WTC11 (cell line): ENCODE measurements around the gene POC5. TPM values are rescaled to one million over a fixed set of nuclear protein-coding genes. Genes with fewer than 3 reads are reported as not detected.

Experiments used
- ATAC-seq: fragments of 200-7000 bp; cut with Tn5 transposase; 2 replicates; pipeline ENCODE4 v1.10.0; 2021; ENCODE audit warnings: mild to moderate bottlenecking, moderate library complexity
- CTCF ChIA-PET: fragments of 300-600 bp; sonication (Branson Sonifier 250); formaldehyde crosslinking; loops from one replicate; lab custom pipeline; 2021; ENCODE audit warnings: antibody characterized with exemption; lab: Charles Lee
- POLR2A ChIA-PET: fragments of 350-600 bp; sonication (Branson Sonifier 250); formaldehyde crosslinking; loops from one replicate; lab custom pipeline; 2021; ENCODE audit warnings: antibody characterized with exemption; lab: Charles Lee
- DNase-seq: peaks from one replicate; pipeline ENCODE4 v3.0.0; 2021; ENCODE audit warnings: low spot score
- H3K27ac Mint-ChIP-seq: 2 replicates; pipeline ENCODE4 v1.8.0; 2021; ENCODE audit warnings: mixed read lengths
- H3K27me3 Mint-ChIP-seq: 2 replicates; pipeline ENCODE4 v1.8.0; 2021; ENCODE audit warnings: low read depth, mild to moderate bottlenecking, moderate library complexity, mixed read lengths
- H3K36me3 Mint-ChIP-seq: 2 replicates; pipeline ENCODE4 v1.8.0; 2021; ENCODE audit warnings: mixed read lengths
- H3K4me1 Mint-ChIP-seq: 2 replicates; pipeline ENCODE4 v1.8.0; 2022; ENCODE audit warnings: mixed read lengths
- H3K4me3 Mint-ChIP-seq: 2 replicates; pipeline ENCODE4 v1.8.0; 2021; ENCODE audit warnings: mild to moderate bottlenecking, moderate library complexity, mixed read lengths
- H3K9me3 Mint-ChIP-seq: 2 replicates; pipeline ENCODE4 v1.8.0; 2021; ENCODE audit warnings: mixed read lengths
- CREM ChIP-seq: sonication (generic); formaldehyde crosslinking; IDR thresholded peaks from 2 replicates; pipeline ENCODE4 v1.8.1; 2022; ENCODE audit warnings: mild to moderate bottlenecking, missing genetic modification reagents, moderate library complexity
- ELF4 ChIP-seq: sonication (generic); formaldehyde crosslinking; IDR thresholded peaks from 2 replicates; pipeline ENCODE4 v1.8.1; 2022; ENCODE audit warnings: low read depth, mild to moderate bottlenecking, moderate library complexity, missing genetic modification reagents
- GABPB1 ChIP-seq: sonication (generic); formaldehyde crosslinking; IDR thresholded peaks from 2 replicates; pipeline ENCODE4 v1.8.1; 2023; ENCODE audit warnings: mild to moderate bottlenecking, missing genetic modification reagents
- GRHL2 ChIP-seq: fragments of 250-450 bp; sonication (Bioruptor Pico); IDR thresholded peaks from 2 replicates; pipeline ENCODE4 v1.8.0; 2022; ENCODE audit warnings: mild to moderate bottlenecking, moderate library complexity; ENCODE audit not compliant: insufficient replicate concordance, severe bottlenecking
- IRF2 ChIP-seq: sonication (generic); formaldehyde crosslinking; IDR thresholded peaks from 2 replicates; pipeline ENCODE4 v1.8.0; 2022; ENCODE audit warnings: low read depth, missing genetic modification reagents, borderline replicate concordance
- MXD4 ChIP-seq: fragments of 250-450 bp; sonication (Bioruptor Pico); IDR thresholded peaks from 2 replicates; pipeline ENCODE4 v1.8.0; 2021; ENCODE audit warnings: mild to moderate bottlenecking, moderate library complexity, borderline replicate concordance
- NR2C2 ChIP-seq: sonication (generic); formaldehyde crosslinking; IDR thresholded peaks from 2 replicates; pipeline ENCODE4 v1.8.0; 2022; ENCODE audit warnings: mild to moderate bottlenecking, missing genetic modification reagents
- RELA ChIP-seq: sonication (generic); formaldehyde crosslinking; IDR thresholded peaks from 2 replicates; pipeline ENCODE4 v1.8.1; 2022; ENCODE audit warnings: missing genetic modification reagents, mild to moderate bottlenecking, borderline replicate concordance
- RORB ChIP-seq: fragments of 250-450 bp; sonication (Bioruptor Pico); IDR thresholded peaks from 2 replicates; pipeline ENCODE4 v1.9.0; 2021; ENCODE audit warnings: mild to moderate bottlenecking
- TP53 ChIP-seq: sonication (generic); formaldehyde crosslinking; IDR thresholded peaks from 2 replicates; pipeline ENCODE4 v1.8.1; 2023; ENCODE audit warnings: mild to moderate bottlenecking, missing genetic modification reagents
- ZNF121 ChIP-seq: sonication (generic); formaldehyde crosslinking; IDR thresholded peaks from 2 replicates; pipeline ENCODE4 v1.8.0; 2023; ENCODE audit warnings: missing genetic modification reagents
- ZNF671 ChIP-seq: fragments of 250-450 bp; sonication (Bioruptor Pico); IDR thresholded peaks from 2 replicates; pipeline ENCODE4 v1.8.0; 2021; ENCODE audit warnings: mild to moderate bottlenecking
- total RNA-seq: library from RNA; stranded (reverse); gene quantifications from 3 replicates; pipeline ENCODE4 v1.2.3, GENCODE V29; 2021
- TF ChIP-seq, protein P1 (sequence below): sonication (generic); formaldehyde crosslinking; IDR thresholded peaks from 2 replicates; pipeline ENCODE4 v1.8.0; 2023; ENCODE audit warnings: mild to moderate bottlenecking, missing genetic modification reagents
- TF ChIP-seq, protein P2 (sequence below): sonication (generic); formaldehyde crosslinking; IDR thresholded peaks from 2 replicates; pipeline ENCODE4 v1.8.1; 2022; ENCODE audit warnings: missing genetic modification reagents, borderline replicate concordance
- TF ChIP-seq, protein P3 (sequence below): sonication (generic); formaldehyde crosslinking; IDR thresholded peaks from 2 replicates; pipeline ENCODE4 v1.8.0; 2022; ENCODE audit warnings: missing genetic modification reagents
- TF ChIP-seq, protein P4 (sequence below): sonication (generic); formaldehyde crosslinking; IDR thresholded peaks from 2 replicates; pipeline ENCODE4 v1.8.0; 2022; ENCODE audit warnings: mild to moderate bottlenecking, missing genetic modification reagents

POC5 gene
- total RNA-seq, 1 experiment from 2014 or later = 13.4 TPM

DNA sequence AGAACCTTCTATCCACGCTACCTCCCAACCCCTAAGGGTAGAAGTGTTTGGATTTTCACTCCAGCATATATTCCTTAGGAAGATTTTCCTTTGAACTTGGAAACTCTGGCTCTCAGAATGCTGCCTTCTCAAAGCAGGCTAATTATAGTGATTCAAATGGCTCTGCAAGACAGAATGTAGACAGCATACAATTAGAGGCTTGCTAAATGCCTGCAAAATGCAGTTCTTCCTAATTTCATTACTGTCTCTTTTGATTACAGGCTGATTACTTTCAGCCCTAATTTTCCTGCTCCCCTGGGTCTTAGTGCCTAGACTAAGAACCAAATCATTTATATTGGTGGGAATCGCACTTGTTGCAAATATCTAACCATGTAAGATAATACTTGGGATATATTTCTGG, 55.2 kb downstream of the POC5 start:
- Mint-ChIP-seq H3K27ac (no peak overlapping the region), H3K4me1 (peaks cover 3% of the 10 kb centered on the region), H3K9me3 (no peaks in the 10 kb centered on the region), H3K27me3 (no peaks in the 10 kb centered on the region), H3K36me3 (no peaks in the 10 kb centered on the region), H3K4me3 (no peak overlapping the region)
- ATAC-seq = no peak
- DNase-seq = no peak
- CTCF ChIA-PET = interaction anchor here (0.7 kb wide), 1 partner anchor 325 kb away, joined by 5 read pairs; the partner anchor contains the start of gene HMGCR
- POLR2A ChIA-PET = no interaction called here
- no peak for TF ChIP-seq ZNF121 (CRISPR knock-in tag)
- no peak for TF ChIP-seq RORB (CRISPR knock-in tag)
- no peak for TF ChIP-seq CREM (CRISPR knock-in tag)
- no peak for TF ChIP-seq MXD4 (CRISPR knock-in tag)
- TF ChIP-seq TP53 = no peak
- TF ChIP-seq GRHL2 = no peak
- TF ChIP-seq, protein P1, sequence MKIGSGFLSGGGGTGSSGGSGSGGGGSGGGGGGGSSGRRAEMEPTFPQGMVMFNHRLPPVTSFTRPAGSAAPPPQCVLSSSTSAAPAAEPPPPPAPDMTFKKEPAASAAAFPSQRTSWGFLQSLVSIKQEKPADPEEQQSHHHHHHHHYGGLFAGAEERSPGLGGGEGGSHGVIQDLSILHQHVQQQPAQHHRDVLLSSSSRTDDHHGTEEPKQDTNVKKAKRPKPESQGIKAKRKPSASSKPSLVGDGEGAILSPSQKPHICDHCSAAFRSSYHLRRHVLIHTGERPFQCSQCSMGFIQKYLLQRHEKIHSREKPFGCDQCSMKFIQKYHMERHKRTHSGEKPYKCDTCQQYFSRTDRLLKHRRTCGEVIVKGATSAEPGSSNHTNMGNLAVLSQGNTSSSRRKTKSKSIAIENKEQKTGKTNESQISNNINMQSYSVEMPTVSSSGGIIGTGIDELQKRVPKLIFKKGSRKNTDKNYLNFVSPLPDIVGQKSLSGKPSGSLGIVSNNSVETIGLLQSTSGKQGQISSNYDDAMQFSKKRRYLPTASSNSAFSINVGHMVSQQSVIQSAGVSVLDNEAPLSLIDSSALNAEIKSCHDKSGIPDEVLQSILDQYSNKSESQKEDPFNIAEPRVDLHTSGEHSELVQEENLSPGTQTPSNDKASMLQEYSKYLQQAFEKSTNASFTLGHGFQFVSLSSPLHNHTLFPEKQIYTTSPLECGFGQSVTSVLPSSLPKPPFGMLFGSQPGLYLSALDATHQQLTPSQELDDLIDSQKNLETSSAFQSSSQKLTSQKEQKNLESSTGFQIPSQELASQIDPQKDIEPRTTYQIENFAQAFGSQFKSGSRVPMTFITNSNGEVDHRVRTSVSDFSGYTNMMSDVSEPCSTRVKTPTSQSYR (CRISPR knock-in tag) = no peak
- no peak for TF ChIP-seq RELA
- TF ChIP-seq, protein P2, sequence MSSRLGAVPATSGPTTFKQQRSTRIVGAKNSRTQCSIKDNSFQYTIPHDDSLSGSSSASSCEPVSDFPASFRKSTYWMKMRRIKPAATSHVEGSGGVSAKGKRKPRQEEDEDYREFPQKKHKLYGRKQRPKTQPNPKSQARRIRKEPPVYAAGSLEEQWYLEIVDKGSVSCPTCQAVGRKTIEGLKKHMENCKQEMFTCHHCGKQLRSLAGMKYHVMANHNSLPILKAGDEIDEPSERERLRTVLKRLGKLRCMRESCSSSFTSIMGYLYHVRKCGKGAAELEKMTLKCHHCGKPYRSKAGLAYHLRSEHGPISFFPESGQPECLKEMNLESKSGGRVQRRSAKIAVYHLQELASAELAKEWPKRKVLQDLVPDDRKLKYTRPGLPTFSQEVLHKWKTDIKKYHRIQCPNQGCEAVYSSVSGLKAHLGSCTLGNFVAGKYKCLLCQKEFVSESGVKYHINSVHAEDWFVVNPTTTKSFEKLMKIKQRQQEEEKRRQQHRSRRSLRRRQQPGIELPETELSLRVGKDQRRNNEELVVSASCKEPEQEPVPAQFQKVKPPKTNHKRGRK (CRISPR knock-in tag) = no peak
- TF ChIP-seq, protein P3, sequence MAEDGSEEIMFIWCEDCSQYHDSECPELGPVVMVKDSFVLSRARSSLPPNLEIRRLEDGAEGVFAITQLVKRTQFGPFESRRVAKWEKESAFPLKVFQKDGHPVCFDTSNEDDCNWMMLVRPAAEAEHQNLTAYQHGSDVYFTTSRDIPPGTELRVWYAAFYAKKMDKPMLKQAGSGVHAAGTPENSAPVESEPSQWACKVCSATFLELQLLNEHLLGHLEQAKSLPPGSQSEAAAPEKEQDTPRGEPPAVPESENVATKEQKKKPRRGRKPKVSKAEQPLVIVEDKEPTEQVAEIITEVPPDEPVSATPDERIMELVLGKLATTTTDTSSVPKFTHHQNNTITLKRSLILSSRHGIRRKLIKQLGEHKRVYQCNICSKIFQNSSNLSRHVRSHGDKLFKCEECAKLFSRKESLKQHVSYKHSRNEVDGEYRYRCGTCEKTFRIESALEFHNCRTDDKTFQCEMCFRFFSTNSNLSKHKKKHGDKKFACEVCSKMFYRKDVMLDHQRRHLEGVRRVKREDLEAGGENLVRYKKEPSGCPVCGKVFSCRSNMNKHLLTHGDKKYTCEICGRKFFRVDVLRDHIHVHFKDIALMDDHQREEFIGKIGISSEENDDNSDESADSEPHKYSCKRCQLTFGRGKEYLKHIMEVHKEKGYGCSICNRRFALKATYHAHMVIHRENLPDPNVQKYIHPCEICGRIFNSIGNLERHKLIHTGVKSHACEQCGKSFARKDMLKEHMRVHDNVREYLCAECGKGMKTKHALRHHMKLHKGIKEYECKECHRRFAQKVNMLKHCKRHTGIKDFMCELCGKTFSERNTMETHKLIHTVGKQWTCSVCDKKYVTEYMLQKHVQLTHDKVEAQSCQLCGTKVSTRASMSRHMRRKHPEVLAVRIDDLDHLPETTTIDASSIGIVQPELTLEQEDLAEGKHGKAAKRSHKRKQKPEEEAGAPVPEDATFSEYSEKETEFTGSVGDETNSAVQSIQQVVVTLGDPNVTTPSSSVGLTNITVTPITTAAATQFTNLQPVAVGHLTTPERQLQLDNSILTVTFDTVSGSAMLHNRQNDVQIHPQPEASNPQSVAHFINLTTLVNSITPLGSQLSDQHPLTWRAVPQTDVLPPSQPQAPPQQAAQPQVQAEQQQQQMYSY (CRISPR knock-in tag) = no peak
- TF ChIP-seq, protein P4, sequence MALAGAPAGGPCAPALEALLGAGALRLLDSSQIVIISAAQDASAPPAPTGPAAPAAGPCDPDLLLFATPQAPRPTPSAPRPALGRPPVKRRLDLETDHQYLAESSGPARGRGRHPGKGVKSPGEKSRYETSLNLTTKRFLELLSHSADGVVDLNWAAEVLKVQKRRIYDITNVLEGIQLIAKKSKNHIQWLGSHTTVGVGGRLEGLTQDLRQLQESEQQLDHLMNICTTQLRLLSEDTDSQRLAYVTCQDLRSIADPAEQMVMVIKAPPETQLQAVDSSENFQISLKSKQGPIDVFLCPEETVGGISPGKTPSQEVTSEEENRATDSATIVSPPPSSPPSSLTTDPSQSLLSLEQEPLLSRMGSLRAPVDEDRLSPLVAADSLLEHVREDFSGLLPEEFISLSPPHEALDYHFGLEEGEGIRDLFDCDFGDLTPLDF (CRISPR knock-in tag) = no peak
- TF ChIP-seq ZNF671 (CRISPR knock-in tag) = no peak
- no peak for TF ChIP-seq GABPB1 (CRISPR knock-in tag)
- TF ChIP-seq ELF4 = no peak
- TF ChIP-seq NR2C2 (CRISPR knock-in tag) = no peak

DNA sequence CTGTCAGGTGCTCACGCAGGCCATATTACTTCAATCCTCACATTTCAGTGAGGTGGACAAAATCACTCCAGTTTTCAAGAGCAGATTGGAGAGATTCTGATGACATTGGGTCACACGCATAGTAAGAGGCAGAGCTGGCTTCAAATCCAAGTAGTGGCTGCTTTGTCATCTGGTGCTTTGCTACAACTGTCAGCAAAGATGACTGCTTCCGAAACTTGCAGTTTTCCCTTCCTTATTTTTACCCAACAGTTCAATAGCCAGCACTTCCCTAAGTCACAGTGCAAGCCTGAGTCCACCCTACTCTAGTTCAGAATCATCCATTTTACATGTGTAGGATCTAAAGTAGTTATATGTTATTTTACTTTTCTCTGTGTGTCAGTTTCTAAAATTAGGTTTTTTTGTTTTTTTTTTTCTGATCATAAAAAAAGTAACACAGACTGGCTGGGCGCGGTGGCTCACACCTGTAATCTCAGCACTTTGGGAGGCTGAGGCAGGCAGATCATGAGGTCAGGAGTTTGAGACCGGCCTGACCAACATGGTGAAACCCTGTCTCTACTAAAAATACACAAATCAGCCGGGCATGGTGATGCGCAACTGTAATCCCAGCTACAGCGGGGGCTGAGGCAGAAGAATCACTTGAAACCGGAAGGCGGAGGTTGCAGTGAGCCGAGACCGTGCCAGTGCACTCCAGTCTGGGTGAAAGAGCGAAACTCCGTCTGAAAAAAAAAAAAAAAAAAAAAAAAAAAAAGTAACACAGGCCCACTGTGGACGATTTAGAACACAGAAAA, 56.4 kb downstream of the POC5 start:
- H3K4me1 Mint-ChIP-seq = peaks cover 12% of the 10 kb centered on the region
- no peaks in the 10 kb centered on the region for H3K36me3 Mint-ChIP-seq
- H3K9me3 Mint-ChIP-seq = no peaks in the 10 kb centered on the region
- ChIA-PET CTCF (no interaction called here), POLR2A (interaction anchor here (0.7 kb wide), 2 partner anchors 193 to 898 kb away, joined by 3 to 5 read pairs; no protein-coding TSS in a partner anchor)
- H3K27ac Mint-ChIP-seq = no peak overlapping the region
- DNase-seq = no peak
- no peak for TF ChIP-seq IRF2
- TF ChIP-seq, protein P2 (CRISPR knock-in tag) = no peak
- H3K27me3 Mint-ChIP-seq = no peaks in the 10 kb centered on the region
- ATAC-seq = no peak
- H3K4me3 Mint-ChIP-seq = no peak overlapping the region
